ENCODE results near the gene AKAP13.

Gene AKAP13

DNA sequence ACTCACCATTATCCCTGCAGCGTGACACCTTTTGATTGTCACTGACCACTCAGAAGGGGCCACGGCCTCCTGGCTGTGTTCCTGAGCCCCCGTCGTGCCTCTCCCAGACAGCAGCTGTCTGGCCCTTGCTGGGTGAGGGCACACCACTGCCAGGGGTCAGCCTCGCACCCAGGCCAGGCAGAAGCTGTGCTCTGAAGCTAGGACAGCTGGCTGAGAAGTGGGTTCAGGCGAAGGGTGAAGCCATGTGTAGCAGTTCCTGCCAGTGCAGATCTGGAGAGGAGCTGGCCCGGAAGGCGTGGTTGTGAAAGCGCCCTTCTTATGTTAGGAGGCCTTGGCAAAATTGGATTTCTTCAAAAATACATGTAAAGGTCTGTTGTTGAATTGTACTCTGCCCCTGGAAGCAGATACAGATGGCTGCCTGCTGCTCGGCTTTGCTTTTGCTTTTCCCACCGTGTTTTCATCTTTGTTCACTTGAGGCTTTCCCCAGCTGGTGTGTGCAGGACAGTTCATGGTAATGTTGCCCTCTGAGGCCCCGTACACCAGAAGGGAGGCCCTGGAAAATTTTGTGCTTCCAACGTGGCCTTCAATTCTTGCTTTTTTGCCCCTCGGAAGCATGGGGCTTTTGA lies 365.2 kb downstream of the AKAP13 start:
- no peak overlapping the region for H3K4me3 ChIP-seq (ENCODE audit: low read depth, low read length)

DNA sequence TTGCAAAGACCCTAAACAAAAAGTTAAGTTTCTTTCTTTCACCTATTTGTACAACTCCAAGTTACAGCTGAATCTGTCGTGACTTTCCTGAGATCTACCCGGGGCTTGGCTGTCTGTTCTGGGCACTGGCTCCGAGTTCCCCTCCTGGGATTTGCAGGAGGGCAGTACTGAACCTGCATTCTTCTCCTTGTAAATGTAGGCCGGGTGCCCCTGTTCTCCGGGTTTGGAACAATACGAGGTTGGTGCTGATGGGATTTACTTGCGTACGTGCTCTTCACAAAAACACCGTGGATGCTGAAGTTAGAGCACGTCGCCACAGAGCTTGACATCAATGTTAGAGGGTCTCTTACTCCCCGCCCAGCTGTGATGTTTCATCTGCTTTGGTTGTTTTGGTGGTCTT lies 366.2 kb downstream of the AKAP13 start:
- no peak overlapping the region for H3K4me3 ChIP-seq (ENCODE audit: low read depth, low read length)

DNA sequence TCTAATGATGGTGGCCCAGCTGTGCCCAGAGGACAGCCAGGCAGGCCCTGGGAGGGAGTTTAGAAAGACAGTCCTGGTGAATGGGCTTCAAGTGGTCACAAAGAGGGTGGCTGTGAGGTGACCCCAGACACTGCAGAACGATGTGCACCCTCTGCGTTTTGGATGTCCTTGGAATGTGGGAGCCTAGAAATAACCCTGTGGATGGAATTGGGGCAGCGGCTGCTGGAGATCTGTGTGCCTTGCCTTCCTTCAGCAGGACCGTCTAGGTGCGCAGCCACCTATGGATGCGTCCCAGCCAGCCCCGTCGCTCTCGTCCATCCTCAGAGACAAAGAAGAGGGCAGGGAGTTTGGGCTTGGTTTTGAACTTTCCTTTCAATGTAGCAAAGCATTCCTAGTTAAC lies 367.8 kb downstream of the AKAP13 start:
- H3K4me3 ChIP-seq (ENCODE audit: low read depth, low read length) = no peak overlapping the region

DNA sequence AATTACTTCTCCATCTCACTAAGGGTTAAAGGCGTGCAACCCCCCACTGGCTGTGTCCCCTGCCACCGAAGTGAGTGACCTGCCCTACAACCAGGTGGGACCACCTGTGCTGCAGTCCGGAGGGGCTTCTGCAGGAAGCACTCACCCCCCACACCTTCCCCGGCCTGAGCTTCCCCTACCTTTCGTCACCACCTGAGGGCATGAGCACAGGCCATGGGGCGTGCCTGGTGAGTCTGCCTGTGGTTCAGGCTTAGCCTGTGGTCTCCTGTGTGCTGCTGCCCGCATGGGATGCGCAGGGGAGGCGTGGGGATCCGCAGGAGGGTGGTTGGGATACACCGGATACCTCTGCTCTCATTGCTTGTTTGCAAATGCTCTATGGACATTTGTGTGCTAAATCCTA lies 368.3 kb downstream of the AKAP13 start:
- no peak overlapping the region for H3K4me3 ChIP-seq (ENCODE audit: low read depth, low read length)

DNA sequence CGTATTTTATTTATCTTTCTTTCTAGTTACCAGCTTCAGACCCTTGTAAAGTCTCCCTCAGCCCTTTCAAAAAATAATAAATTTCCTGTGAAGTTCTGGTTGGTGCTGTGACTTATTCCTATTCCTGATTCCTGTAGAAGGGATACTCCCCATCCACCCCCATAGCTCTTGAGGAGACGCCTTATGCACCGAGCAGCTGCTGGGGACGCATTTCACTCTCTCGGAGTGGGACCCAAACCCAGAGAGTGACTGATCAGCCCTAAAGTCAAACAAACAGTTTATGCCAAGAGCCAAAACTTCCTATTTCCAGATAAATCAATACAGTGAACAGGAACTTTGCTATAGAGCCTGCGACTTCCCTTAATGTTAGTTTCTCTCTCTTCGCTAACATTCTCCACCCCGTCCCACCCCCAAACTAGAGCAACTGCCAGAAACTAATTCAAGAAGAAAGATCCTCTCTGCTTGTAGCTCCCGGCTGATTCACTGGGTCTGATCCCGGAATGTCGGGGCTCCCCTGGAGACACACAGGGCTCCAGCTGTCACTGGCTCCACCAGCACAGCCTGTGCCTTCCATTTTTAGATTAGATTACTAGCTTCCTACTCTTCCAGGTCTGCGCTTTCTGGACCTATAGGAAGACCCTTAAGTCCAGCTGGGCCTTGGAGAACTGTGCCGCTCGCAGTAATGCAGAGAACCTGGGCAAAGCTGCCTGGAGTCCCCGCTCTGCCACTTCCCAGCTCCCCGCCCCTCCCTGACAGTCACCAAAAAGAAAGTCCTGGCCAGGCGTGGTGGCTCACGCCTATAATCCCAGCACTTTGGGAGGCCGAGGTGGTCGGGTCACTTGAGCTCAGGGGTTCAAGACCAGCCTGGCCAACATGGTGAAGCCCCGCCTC lies 369.1 kb downstream of the AKAP13 start:
- H3K4me3 ChIP-seq (ENCODE audit: low read depth, low read length) = no peak overlapping the region

DNA sequence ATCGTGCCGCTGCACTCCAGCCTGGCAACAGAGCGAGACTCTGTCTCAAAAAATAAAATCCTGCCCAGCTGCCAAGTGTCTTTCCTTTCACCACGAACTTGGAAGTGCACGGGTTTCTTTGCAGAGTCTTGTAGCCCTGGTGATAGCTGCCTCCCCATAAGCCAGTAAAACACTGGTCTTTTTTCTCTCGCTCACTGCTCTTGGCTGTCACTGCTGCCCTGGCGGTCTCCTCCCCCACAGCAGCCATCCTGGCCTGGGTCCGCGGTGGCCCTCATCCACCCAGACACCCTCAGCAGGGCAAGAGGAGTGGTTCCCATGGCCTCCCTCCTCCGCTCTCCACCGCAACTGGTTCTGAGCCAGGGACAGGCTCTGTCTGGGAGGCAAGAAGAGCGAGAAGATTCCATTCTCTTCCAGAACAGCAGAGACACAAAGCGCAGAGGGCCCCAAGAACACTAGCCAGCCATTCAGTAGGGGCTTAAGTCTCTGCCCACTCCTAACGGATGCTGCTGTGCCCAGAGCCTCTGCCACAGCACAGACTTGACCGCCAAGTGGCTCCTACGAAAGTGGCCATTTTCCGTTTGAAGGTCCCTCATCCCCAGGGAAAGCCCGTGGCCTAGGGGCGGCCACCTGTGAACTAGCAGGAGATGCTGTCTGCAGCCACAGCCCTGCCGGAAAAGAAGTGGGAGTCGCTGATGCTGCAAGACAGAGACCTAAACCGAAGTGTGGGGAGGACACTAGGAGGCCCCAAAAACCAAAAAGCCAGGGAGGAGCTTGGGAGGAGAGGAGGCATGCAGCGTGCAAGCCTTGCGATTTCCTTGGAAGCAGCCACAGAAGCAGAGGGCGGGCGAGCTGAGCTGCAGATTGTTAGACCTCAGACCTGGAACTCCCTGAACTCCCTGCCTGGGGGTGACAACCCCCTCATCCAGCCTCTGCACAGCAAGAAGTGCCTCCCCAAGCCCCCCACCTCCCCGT lies 370.2 kb downstream of the AKAP13 start:
- no peak overlapping the region for H3K4me3 ChIP-seq (ENCODE audit: low read depth, low read length)

DNA sequence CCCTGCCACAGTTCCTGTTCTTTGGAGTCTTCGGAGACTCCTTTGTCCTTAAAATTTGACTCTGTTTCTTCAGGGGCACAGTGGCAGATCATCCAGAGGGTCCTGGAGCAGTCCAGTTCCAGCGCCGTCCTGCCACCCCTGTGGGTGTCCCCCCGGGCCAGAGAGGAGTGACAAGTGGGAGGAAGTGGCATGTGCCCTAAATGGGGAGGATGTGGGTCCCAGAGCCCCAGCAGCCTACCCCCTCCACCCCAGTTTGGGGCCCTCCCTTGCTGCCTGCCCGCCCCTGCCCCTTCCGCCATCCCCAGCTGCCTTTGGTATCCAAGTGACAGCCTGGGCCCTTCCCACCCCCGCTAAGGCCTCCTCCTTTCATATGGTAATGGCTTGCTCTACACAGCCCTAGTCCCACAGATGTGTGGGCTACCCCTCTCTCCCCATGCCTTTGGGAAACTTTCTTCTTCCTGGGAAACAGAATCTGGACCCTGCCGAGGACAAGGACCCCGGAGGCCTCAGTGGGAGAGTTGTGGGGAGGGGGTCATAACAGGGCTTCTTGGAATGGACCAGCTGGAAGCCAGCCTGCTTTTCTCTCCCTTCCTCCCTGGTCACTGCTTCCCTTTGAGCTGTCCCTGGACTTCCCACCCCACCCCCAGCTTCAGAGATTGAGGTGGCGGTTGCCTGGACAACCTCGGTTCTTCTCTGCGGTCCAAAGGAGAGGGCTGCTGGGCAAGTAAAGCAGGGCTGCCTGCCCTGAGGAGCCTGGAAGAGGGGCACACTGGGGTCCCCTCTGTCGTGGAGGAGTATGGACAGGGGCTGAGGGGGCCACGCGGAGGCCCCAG lies 371.1 kb downstream of the AKAP13 start:
- no peak overlapping the region for H3K4me3 ChIP-seq (ENCODE audit: low read depth, low read length)

DNA sequence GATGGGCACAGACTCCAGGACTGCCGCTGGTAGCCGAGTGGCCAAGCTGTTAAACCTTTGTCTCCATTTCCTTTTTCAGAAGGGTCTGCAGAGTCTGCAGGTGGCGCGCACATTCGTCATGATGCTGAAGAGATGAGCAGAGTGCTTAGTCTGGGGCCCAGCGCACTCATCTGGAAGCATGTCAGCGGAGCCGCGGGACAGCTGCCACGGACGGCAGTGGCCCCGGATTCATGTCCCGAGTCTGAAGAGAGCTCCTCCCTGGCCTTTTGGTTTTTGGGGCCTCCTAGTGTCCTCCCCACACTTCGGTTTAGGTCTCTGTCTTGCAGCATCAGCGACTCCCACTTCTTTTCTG lies 371.7 kb downstream of the AKAP13 start:
- no peak overlapping the region for H3K4me3 ChIP-seq (ENCODE audit: low read depth, low read length)

DNA sequence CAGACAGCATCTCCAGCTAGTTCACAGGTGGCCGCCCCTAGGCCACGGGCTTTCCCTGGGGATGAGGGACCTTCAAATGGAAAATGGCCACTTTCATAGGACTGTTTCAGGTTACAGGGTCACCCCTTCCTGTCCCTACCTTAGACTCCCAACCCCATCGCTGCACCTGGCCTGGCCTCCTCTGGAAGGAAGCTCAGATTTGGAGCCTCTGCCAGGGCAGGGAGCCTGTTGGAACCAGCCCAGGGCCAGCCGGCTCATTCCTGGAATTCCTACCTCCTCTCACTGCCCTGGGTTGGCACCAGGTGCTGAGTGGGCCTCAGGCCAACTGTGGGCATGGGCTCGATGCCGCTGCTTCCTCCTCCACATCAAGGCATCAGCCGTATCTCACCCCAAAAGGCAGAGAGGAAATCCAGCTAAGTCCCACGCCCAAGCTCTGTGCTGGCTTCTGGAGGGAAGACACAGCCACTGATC lies 372.1 kb downstream of the AKAP13 start:
- no peak overlapping the region for H3K4me3 ChIP-seq (ENCODE audit: low read depth, low read length)

DNA sequence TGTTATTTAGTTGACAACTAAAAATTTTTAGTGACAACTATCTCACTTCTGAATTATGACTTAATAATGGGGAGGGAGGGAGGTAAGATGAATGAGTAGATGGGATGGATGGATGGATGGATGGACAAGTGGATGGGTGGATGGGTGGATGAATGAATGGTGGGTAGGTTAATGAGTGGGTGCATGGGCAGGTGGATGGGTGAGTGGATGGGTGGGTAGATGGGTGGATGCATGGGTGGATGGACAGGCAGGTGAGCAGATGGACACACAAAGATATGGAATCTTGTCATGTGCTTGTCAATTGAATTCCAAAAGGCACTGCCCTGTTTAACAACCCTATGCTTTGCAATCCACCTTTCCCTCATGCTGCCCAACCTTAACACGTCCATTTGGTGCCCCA lies 372.9 kb downstream of the AKAP13 start:
- H3K4me3 ChIP-seq (ENCODE audit: low read depth, low read length) = no peak overlapping the region

DNA sequence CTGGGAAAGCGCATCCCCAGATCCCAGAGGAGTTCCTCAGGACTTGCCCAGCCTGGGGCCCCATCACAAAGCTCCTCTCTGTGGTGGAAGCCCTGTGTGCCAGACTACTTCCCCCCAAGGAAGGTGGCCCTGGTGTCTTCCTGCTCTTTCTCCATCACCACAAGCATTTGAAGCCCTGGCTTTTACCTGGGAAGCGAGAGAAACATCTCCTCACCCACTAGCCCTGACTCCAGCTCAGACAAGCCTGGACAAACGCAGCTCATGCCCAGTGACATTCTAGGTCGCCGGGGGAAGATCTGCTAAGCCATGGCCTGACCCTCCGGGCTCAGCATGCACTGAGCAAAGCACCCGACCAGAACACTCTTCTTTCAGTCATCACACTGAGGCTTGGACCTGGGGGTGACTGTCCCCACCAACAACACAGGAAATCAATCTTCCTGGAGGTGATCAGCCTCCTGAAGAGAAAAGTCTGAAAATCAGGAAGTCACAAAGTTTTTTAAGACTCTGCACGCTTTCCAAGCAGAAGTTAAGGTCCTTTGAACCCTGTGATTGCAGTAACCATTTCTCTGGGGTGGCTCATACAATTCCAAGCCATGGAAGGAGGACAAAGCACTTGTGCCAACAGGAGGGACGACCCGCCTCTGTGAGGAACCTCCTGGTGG lies 373.5 kb downstream of the AKAP13 start:
- H3K4me3 ChIP-seq (ENCODE audit: low read depth, low read length) = no peak overlapping the region

DNA sequence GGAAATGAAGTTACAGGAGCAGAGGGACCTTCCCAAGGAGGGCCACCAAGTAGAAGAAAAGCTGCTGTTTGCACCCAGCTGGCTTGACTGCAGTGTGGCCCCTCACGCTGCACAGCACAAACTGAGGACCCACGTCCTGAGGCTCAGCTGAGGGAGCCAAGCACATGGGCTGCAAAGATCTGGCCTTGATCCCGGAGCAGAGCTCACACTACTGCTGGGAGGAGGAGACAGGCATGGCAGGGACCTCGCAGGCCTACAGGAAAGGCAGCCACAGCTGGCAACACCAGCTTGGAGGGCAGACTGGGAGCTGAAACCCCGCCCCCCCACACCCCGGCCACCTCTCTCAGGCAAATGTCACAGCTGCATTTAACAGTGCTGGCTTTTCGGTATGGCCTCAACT lies 374.6 kb downstream of the AKAP13 start:
- no peak overlapping the region for H3K4me3 ChIP-seq (ENCODE audit: low read depth, low read length)

DNA sequence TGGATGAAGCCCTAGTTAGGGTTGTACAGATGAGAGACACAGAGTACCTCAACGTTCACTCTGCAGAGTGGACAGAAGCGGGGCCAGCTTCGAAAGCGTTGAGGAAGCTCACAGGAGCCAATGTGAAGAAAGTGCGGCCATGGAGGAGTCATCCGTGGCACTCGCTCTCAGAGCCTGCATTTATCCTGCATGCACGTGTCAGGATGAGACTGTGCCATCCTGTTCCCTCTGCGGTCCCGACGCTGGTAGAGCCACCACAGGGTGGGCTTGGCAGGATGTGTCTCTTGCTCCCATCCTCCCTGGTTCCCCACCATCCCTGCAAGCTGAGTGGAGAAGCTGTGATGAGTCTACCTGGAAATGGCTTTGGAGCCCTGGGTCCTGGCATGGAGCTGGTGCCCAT lies 375.1 kb downstream of the AKAP13 start:
- H3K4me3 ChIP-seq (ENCODE audit: low read depth, low read length) = no peak overlapping the region

DNA sequence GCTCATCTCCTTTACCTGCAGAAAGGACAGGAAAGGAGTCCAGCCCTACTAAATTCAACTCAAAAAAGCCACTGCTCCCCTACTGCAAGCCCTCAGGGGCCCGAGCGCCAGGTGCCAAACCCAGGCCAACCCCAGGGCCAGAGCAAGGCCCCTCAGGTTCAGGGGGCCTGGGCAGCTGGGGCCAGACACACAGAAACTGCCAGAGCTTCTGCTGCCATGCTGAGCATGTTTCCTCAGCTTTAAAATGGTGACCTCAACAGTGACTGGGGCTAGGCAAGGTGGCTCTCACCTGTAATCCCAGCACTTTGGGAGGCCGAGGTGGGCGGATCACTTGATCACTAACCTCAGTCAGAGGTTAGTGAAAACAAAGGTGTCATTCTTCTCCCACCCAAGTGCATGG lies 375.5 kb downstream of the AKAP13 start:
- H3K4me3 ChIP-seq (ENCODE audit: low read depth, low read length) = no peak overlapping the region

DNA sequence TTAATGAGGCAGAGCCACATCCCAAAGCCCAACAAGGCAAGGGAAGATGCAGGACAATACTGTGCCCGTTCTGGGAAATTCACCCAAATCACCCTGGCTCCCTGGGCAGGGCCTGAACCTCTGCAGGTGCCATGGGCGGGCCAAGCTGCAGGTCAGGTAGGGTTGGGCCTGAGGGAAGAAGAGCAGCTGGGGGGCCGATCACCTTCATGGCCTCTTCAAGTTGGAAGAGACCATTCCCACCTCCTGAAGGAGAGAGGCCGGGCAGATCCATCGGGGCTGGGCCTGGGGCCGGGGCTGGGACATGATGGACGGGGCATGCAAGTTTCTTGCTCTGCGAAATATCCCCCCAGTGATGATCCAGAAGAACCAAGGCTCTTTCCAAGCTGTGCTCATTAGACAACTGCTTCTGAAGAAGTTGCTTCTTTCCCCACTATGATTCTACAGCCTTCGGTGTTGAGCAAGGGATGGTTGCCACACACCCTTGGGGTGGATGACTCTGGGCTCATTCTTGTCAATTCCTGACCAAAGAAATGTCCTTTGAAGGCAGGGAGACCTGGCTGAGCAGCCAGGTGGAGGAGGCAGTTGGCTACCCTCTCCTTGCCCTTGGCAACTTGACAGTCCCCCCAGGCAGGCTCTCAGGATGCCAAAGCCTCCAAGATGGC lies 376.1 kb downstream of the AKAP13 start:
- no peak overlapping the region for H3K4me3 ChIP-seq (ENCODE audit: low read depth, low read length)

DNA sequence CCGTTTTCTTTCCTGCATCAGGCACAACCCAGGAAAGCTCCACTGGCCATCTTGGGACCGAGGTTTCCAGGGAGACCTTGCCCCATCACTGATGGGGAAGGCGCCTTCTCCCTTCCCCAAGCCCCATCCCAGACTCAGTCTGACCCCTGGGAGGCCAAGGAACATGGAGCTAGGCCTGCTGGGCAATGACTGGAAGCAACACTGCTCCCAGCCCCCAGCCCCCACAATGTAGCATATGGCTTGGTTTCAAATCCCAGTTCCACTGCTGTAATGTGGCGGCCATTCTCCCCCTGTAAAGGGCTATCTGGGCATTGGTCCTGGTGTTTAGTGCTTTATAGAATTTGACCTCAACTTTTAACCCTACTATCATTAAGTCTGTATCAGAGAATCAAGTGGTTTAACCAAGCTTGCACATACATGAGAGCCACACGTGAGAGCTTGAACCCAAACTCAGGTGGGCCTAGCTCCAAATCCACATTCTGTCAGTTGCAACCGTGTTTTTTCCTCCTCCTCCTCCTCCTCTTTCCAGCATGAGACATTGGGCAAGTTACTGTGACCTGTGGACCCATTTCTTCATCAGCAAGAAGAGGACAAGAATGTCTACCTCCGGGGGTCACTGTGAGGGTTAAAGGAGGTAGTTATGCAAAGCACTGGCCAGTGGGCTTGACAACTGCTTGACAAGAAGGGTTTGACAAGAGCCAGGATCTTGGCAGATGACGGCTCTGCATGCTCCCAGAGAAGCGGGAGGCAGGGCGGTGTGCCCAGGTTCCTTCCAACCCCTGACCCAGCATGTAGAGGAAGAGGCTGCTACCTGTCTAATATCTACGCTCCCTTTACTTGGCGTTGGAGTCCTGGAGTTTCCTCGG lies 376.9 kb downstream of the AKAP13 start:
- H3K4me3 ChIP-seq (ENCODE audit: low read depth, low read length) = no peak overlapping the region

DNA sequence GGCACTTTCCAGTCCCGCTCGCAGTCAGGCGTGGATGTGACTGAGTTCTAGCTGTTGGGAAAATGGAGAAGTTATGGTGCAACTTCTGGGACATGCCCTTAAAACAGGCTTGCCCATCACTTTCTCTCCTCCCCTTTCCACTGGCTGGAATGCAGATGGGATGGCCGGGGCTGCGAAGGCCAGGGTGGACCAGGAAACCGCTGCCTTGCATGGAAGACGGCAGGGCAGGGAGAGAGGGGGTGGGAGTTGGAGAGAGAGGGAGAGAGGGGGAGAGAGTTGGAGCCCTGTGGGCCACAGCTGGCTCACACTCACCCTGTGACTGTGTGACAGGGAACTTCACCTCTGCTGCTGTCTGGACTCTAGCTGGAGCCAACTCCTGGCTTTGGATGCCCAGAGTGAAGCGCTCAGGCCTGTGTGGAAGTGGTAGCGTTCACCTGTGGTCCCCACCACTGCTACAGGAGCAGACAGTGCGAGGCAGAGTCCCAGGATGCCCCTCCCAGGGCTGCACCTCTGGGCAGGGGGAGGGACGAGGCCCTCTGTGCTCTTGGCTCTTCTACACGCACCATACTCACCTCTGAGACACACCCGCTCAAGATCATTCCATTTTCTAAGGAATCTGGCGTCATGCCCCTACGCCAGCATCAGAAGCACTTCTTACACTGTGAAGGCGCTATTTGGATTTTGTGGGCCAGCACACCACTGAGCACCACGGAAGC lies 377.7 kb downstream of the AKAP13 start:
- no peak overlapping the region for H3K4me3 ChIP-seq (ENCODE audit: low read depth, low read length)

DNA sequence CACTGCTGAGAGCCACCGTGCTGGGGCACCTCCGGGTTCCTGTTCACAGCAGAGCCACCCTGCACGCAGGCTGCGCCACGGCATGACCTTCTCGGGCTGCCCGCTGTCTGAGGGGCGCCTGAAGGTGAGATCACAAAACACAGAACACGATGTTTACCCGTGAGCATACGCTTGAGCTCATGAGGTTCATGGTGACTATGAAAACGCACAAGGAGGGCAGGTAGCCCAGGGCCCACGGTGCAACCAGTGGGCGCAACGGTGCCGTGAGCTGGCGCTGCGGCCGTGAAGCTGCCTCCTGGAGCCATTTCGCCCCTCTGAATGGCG lies 378.2 kb downstream of the AKAP13 start:
- no peak overlapping the region for H3K4me3 ChIP-seq (ENCODE audit: low read depth, low read length)

Data from iPS-11a (cell line).